Hair follicle dermal papilla cell (primary cell): Measurements from ENCODE around the gene NFE2. TPM values are rescaled to one million over a fixed set of nuclear protein-coding genes. Genes with fewer than 3 reads are reported as not detected.

Source experiments
- small RNA-seq: library from RNA; depleted of rRNA; stranded (forward); fragments of <200 nt; gene quantifications from one replicate; pipeline ENCODE3, GENCODE V24; 2012
- total RNA-seq: library from RNA; depleted of rRNA; stranded (reverse); fragments of >200 nt; gene quantifications from 2 replicates; pipeline ENCODE4 v1.2.3, GENCODE V29; 2012

Gene NFE2
- total RNA-seq, result 0.61 and 0.65 TPM in 2 replicates

GRCh38 chr12:54300732-54301427 lies at the start of gene NFE2:
Gene NFE2, minus strand, starts transcription at chr12:54301015. Its CDS starts 5,767 bp downstream, at chr12:54295248.

GRCh38 chr12:54324617-54325441 lies 24.0 kb upstream of the NFE2 start, which contains the start of gene COPZ1:
Gene COPZ1, plus strand, starts transcription at chr12:54325131. Its CDS starts 33 bp downstream, at chr12:54325164.

GRCh38 chr12:54280468-54281260 lies 20.2 kb downstream of the NFE2 start, which contains the start of gene HNRNPA1:
Gene HNRNPA1, plus strand, starts transcription at chr12:54280726. Its CDS starts 82 bp downstream, at chr12:54280808.

GRCh38 chr12:54279632-54280467 lies 21.0 kb downstream of the NFE2 start, which contains the start of gene CBX5:
Gene CBX5, minus strand, starts transcription at chr12:54280122. Its CDS starts 22,472 bp downstream, at chr12:54257650.

Small RNA genes lying within 50 kb of the gene (small RNA-seq; reads per million reads assigned to genes)
- 550 reads per million, percentile 99 among the genes with 10 or more reads in this experiment for gene MIR148B
- gene RN7SL390P, result not detected
- gene RN7SL744P, result not detected
- not detected for gene RNU6-950P

Other genes starting within 250 kb of the NFE2 start
- 0.16 and 0.24 TPM in 2 replicates for gene HOXC4, start 247.2 kb downstream of the NFE2 start, total RNA-seq
- 19.6 and 25.0 TPM in 2 replicates for gene SMUG1, start 112.0 kb downstream of the NFE2 start, total RNA-seq
- 45.5 and 57.4 TPM in 2 replicates for gene CBX5, start 20.9 kb downstream of the NFE2 start, total RNA-seq
- gene HNRNPA1, start 20.3 kb downstream of the NFE2 start, total RNA-seq, result 264 and 434 TPM in 2 replicates
- 111 and 119 TPM in 2 replicates for gene COPZ1, start 24.1 kb upstream of the NFE2 start, total RNA-seq
- 0.12 and 0.16 TPM in 2 replicates for gene GPR84, start 63.5 kb upstream of the NFE2 start, total RNA-seq
- 1.3 and 3.4 TPM in 2 replicates for gene ZNF385A, start 83.7 kb upstream of the NFE2 start, total RNA-seq
- 326 and 330 TPM in 2 replicates for gene ITGA5, start 118.3 kb upstream of the NFE2 start, total RNA-seq
- not detected in 2 replicates for gene GTSF1, start 172.6 kb upstream of the NFE2 start, total RNA-seq
- not detected in 2 replicates for gene NCKAP1L, start 196.7 kb upstream of the NFE2 start, total RNA-seq
- gene PDE1B, start 248.6 kb upstream of the NFE2 start, total RNA-seq, result under 0.01 TPM in 1 of 2 replicates, not detected in the other